Stimulated activated naive CD4-positive, alpha-beta T cell (primary cell): Measurements from ENCODE around the gene CCND2.
A peak's percentile ranks its signal among the peaks of the same experiment; 100 is the strongest.

ENCODE experiments used
- DNase-seq, 6 experiments: peaks; one replicate each; lab custom pipeline; 2025; lab: John Stamatoyannopoulos, UW

Gene CCND2

DNA sequence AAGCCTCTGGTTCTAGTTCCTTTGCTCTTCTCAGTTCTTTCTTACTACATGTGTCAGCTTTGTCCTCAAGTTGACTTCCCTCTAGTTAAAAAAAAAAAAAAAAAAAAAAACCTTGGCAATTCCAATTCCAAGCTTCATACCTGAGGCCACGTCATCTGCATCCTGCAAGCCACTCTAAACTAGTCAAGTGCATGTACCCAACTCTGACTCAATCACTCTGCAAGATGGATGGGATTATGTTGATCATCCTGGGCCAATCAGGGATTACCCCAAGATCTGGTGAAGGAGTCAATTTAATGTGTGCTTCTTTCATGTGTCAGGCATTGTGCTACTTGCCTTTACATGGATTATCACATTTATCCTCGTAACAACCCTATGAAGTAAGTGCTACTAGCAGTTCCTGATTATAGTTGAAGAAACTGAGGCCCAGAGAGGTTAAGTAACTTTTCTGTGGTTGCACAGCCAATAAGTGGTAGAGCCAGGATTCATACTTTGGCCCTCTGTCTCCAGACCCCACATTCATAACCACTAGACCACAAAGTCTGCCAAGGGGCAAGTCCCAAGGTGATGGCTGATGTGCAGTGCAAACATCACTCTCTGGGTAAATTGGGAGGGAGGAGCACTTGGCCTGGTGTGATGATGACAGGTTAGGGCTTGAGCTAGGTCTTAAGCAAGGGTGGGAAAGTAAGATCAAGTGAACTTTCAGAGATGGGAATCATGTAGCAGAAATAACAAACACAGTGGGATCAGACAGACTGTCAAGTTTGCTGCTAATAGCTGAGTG is 17.3 kb upstream of the CCND2 start:
- no peak for DNase-seq

DNA sequence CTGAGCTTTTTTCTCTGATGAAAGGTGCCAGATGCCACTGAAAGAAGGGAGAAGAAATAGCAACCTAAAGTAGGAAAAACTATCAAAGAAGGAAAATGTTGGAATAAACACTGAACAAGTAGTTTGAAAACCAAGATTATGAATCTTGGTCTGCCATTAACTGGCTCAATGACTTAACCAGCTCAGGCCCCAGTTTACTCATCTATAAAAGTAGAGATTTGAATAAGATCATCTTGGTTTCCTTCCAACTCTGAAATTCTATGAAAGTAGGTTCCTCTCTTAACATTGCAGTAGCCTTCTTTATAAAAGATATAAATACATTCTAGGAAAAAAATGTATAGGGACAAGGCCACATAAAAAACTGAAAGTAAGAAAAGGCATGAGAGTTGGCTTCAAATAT is 16.1 kb upstream of the CCND2 start:
- DNase-seq, result no peak

DNA sequence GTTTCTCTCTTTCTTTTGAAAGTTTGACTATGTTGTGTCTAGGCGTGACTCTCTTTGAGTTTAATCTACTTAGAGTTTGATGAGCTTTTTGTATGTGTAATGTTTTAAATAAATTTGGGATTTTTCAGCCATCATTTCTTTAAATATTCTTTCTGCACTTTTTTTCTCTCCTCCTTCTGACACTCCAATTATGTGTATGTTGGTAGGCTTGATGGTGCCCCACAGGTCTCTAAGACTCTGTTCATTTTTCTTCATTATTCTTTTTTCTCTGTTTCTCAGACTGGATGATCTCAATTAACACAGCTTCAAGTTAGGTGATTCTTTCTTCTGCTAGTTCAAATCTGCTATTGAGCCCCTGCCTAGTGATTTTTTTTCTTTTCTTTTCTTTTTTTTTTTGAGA is 14.5 kb upstream of the CCND2 start:
- DNase-seq, result no peak

GRCh38 chr12:4261655-4262054 is 11.9 kb upstream of the CCND2 start:
- no peak for DNase-seq

DNA sequence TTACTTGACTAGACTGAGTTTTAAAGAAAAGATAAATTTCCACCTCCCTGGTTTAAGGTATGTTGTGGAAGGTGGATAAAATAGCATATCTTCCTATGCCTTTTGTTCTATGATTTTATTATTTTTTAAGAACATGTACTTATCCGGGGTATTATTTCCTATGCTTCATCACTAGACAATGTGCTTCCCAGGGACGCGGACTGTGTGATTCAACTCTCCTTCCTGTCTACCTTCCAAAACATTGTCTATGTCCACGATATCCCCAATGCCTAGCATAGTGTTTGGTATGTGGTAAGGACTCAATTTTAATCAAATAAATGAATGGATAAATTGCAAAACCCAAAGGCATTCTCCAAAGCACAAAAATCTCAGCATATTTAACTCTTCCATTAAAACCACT is 8.3 kb upstream of the CCND2 start:
- DNase-seq, result no peak

DNA sequence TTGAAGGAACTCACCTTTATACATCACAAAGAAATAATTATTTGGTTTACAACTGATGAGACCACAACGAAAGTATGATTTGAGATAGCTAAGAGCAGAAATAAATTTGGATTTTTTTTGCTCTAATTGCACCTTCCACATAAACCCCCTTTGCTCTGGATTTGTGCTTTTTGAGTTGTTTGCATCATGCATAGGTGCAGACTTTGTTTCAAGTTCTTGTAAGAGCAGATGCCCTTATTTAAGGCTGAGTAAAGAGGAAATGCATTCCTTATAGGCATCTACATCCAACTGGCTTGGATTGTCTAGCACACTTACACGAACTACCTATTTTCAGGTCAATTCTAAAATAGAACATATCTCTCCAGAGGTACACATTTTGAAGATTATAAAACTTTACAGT is 6.6 kb upstream of the CCND2 start:
- no peak for DNase-seq

DNA sequence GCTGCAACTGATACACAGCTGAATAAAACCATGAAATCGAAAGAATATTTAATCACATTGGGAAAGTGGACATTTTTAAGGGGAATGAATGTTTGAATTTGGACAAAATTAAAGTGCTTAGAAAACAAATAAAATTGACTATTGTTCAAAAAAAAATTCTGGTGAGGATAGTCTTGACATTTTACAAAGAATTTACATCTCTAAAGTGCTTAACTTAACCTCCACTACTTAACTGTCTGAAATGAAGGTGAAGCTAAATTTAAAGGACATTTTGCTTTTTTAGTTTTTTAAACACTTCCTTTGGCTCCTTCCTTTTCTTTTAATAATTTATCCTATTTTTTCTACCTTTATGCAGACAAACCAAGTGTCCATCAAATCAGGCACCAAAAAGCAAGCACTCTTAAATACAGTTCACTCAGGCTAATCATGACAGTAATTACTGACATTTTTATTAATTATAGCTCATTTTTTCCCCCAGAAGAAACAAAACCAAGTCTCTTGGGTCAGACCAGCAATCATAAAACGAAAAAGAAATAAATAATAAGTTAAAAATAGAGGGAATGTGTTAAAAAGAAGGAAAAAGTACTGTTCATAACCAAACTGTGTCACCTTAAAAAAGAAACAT is 5.7 kb upstream of the CCND2 start:
- no peak for DNase-seq

- DNase-seq, result peak in 5 of 6 experiments; percentile 29 to 83 (median 66)
These were observed 5.0 kb upstream of the CCND2 start for GRCh38 chr12:4268329-4269181.

DNA sequence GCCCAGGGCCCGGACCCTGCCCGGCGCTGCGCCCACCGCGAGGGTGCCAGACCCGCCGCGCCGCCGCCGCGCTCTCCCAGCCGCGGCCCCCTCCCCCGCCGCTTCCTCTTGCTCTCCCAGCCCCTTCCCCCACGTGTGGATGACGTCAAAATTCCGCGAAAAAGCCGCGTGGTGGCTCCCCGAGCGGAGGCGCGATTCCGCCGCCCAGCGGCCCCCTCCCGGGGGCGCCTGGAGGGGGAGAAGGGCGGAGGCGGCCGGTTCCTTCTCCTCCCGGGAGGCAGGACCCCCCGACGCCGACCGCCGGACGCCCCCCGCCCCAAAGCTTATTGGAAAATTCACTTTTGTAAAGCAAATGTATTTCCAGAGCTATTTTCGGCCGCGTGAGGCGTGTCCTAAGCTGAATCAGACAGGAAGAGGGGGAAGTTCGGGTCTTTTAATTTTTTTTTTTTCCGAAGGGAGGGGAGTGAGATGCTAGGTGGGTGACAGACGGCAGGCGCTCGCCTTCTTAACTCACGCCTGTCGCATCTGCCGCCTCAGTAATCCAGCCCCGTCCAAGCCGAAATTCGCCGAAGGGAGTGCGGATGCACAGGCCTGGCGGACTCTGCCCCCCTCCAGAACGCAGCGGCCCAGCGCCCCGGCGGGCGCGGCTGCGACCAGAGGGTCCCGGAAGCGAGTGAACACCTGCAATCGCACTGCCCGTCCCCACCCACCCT is 4.1 kb upstream of the CCND2 start:
- DNase-seq, result peak; percentile 87 to 98 (median 92)

DNA sequence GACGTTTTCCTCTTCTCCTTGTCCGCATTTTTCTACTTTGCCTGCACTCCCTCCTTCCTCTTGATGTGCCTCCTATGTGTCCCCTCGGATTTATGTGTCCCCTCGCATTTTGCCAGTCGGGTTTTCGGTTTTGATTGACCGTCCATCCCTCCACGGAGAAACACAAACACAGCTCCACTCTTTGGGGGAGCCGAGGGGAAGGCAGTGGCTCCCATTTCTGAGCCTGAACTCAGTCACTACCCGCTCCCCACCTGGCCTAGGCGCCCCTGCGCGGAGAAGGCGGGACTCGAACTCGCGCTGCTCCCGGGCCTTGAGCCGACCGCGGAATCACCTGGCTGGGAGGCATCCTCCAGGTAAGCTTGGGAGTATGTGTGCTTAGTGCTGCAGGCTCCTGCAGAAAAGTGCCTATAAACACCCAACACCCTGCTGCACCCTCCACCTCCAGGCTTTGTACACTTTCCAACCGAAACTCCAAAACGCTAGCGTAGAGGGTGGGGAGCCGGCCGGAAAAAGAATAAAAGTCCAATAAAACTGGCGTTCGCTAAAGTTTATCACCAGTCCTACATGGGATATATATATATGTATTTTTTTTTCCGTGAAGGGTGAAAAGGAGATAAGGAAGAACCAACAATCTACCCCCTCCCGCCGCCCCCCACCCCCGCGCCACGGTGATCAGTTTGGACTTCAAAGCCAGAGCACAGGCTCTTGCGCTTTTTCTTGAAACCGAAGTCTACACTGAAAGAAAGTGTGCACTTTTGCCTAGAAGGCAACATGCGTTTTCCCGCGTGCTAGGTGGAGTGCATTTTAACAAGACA is 3.3 kb upstream of the CCND2 start:
- DNase-seq, result peak; percentile 10 to 70 (median 54)

GRCh38 chr12:4270831-4271716 is 2.5 kb upstream of the CCND2 start:
- DNase-seq, result peak in 5 of 6 experiments; percentile 14 to 57 (median 51)

DNA sequence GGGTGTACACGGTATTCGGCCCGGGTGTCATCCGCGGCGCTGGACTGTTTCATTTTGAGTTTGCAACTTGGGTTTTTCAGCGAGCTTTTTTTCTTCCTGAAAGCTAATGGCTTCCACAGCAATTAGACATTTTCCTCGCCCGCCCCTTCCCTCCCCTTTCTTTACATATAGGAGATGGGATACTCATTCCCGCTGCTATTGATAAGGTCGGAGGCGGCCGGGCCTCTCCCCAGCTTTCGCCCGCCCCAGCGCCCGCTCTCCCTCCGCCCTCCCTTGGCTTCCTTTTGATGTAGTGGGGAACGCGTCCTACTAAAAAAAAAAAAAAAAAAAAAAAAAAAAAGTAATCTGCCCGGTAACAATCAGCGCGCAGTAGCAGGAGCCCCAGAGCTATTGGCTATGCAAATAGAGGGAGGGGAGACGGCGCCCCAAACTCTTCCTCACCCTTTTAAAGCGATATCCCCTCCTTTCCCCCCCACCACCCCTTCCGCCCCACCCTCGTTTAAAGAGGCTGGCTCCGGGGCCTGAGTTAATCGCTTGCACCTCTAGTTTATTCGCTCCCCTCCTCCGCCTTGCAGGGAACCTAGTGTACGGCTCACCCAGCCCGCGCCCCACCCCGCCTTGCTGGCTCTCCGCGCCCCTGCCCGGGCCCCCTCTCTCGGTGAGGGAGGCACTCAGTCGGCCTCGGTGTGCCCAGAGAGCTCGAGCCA is 1.7 kb upstream of the CCND2 start:
- DNase-seq, result peak; percentile 78 to 93 (median 90)

- peak; percentile 48 to 68 (median 63) for DNase-seq
These were observed 914 bp upstream of the CCND2 start for GRCh38 chr12:4272424-4273272.

- DNase-seq, result peak in 1 of 6 experiments; percentile 58
These were observed 300 bp upstream of the CCND2 start for GRCh38 chr12:4273273-4273651.

GRCh38 chr12:4274396-4275015 is 944 bp downstream of the CCND2 start:
- DNase-seq, result peak in 4 of 6 experiments; percentile 8 to 48 (median 35)

GRCh38 chr12:4275016-4275869 is 1.7 kb downstream of the CCND2 start:
- peak in 2 of 6 experiments; percentile 18 to 42 for DNase-seq

- DNase-seq, result no peak
These were observed 2.3 kb downstream of the CCND2 start for GRCh38 chr12:4275870-4276301.
